ENCODE data around the gene CHCHD10. TPM values are rescaled to one million over a fixed set of nuclear protein-coding genes. Genes with fewer than 3 reads are reported as not detected.

Gene CHCHD10
- total RNA-seq, 6 experiments from 2014 or later = 133 to 416 (median 252) TPM

- H3K27ac ChIP-seq = no peak overlapping the region
- ATAC-seq (no peak), DNase-seq (no peak)
- H3K4me1 ChIP-seq = no peaks in the 10 kb centered on the region
- no peaks in the 10 kb centered on the region for H3K9me3 ChIP-seq
- 98% methylated on average over 4 of the region's 4 CpGs for WGBS (ENCODE audit: insufficient coverage, low coverage, low lambda C conversion rate, missing lambda C conversion rate)
- TF ChIP-seq CTCF (IDR thresholded peaks at IDR 0.05) = no peak
- no peak for TF ChIP-seq POLR2A (IDR thresholded peaks at IDR 0.05)
- peaks cover 0 to 15% (median 8%) of the 10 kb centered on the region in 4 donors for H3K36me3 ChIP-seq
- no peaks in the 10 kb centered on the region for H3K27me3 ChIP-seq
- intact Hi-C loops (cut with DNase I) = no loop called here
- no peak overlapping the region for H3K4me3 ChIP-seq
Observed at GRCh38 chr22:23812378-23812777, 44.6 kb upstream of the CHCHD10 start.

- DNase-seq (no peak), ATAC-seq (no peak)
- H3K36me3 ChIP-seq = peaks cover 0 to 25% (median 16%) of the 10 kb centered on the region in 4 donors
- H3K4me3 ChIP-seq = no peak overlapping the region
- no peak overlapping the region for H3K27ac ChIP-seq
- peaks cover 0 to 17% (median 0%) of the 10 kb centered on the region in 4 donors for H3K4me1 ChIP-seq
- WGBS (ENCODE audit: insufficient coverage, low coverage, low lambda C conversion rate, missing lambda C conversion rate) = 80% methylated on average over 1 of the region's 1 CpG
- no peak for TF ChIP-seq POLR2A (IDR thresholded peaks at IDR 0.05)
- TF ChIP-seq CTCF (IDR thresholded peaks at IDR 0.05) = no peak
- no peaks in the 10 kb centered on the region for H3K9me3 ChIP-seq
- no peaks in the 10 kb centered on the region for H3K27me3 ChIP-seq
- intact Hi-C loops (cut with DNase I) = no loop called here
Observed at GRCh38 chr22:23806837-23807236, 39.1 kb upstream of the CHCHD10 start.

GRCh38 chr22:23804781-23805291 is 37.1 kb upstream of the CHCHD10 start:
- no peaks in the 10 kb centered on the region for H3K9me3 ChIP-seq
- peaks cover 0 to 17% (median 0%) of the 10 kb centered on the region in 4 donors for H3K4me1 ChIP-seq
- WGBS (ENCODE audit: insufficient coverage, low coverage, low lambda C conversion rate, missing lambda C conversion rate) = 65% methylated on average over 11 of the region's 12 CpGs
- no peaks in the 10 kb centered on the region for H3K27me3 ChIP-seq
- H3K36me3 ChIP-seq = peaks cover 0 to 32% (median 22%) of the 10 kb centered on the region in 4 donors
- intact Hi-C loops (cut with DNase I) = no loop called here
- ATAC-seq (peak; percentile 24 to 76 (median 40)), DNase-seq (peak in 2 of 3 donors; percentile 77 to 82)
- peak overlapping the region in 1 of 3 donors; percentile 43 for H3K27ac ChIP-seq
- no peak for TF ChIP-seq CTCF (IDR thresholded peaks at IDR 0.05)
- TF ChIP-seq POLR2A (IDR thresholded peaks at IDR 0.05) = no peak
- no peak overlapping the region for H3K4me3 ChIP-seq

- ATAC-seq = peak; percentile 80 to 84 (median 82)
- H3K27me3 ChIP-seq = no peaks in the 10 kb centered on the region
Observed at GRCh38 chr22:23803001-23803819, 35.4 kb upstream of the CHCHD10 start.

More at GRCh38 chr22:23803001-23803819, 35.4 kb upstream of the CHCHD10 start:
- WGBS (ENCODE audit: insufficient coverage, low coverage, low lambda C conversion rate, missing lambda C conversion rate) = 56% methylated on average over 2 of the region's 21 CpGs
- peaks cover 0 to 34% (median 20%) of the 10 kb centered on the region in 4 donors for H3K36me3 ChIP-seq
- peak in 2 of 3 donors; percentile 71 to 82 for DNase-seq
- peak overlapping the region in 1 of 3 donors; percentile 41 for H3K27ac ChIP-seq
- no peak overlapping the region for H3K4me3 ChIP-seq
- peaks cover 0 to 17% (median 0%) of the 10 kb centered on the region in 4 donors for H3K4me1 ChIP-seq
- H3K9me3 ChIP-seq = no peaks in the 10 kb centered on the region
- TF ChIP-seq POLR2A (IDR thresholded peaks at IDR 0.05) = no peak
- TF ChIP-seq CTCF (IDR thresholded peaks at IDR 0.05) = no peak
- intact Hi-C loops (cut with DNase I) = no loop called here

Data from right lobe of liver (tissue), 6 donors.